ENCODE results near the gene MGAT5B. TPM values are rescaled to one million over a fixed set of nuclear protein-coding genes. Genes with fewer than 3 reads are reported as not detected.

Gene MGAT5B
- total RNA-seq, 1 donor from 2014 or later, result 6.3 TPM

- Histone ChIP-seq H3K27ac (ENCODE audit: low read depth, low read length) (no peak overlapping the region), H3K4me3 (ENCODE audit: insufficient read depth, low read depth, low read length) (peak overlapping the region; percentile 49), H3K4me2 (ENCODE audit: low read length) (peak overlapping the region; percentile 81), H4K20me1 (ENCODE audit: insufficient read depth, low read length) (peaks cover 13% of the 10 kb centered on the region), H3K27me3 (ENCODE audit: insufficient read depth, low read length) (no peaks in the 10 kb centered on the region), H3K36me3 (ENCODE audit: insufficient read depth, low read length) (no peaks in the 10 kb centered on the region), H3K79me2 (ENCODE audit: insufficient read depth, low read length) (peaks cover 4% of the 10 kb centered on the region), H2AFZ (ENCODE audit: low read depth, low read length) (no peak overlapping the region), H3K9ac (ENCODE audit: low read length) (peak overlapping the region; percentile 60), H3K9me3 (ENCODE audit: insufficient read depth, low read depth, low read length) (no peaks in the 10 kb centered on the region), H3K4me1 (ENCODE audit: insufficient read depth, low read length) (peaks cover 45% of the 10 kb centered on the region)
- H3K27me3 Mint-ChIP-seq (ENCODE audit: low read depth, unreplicated experiment), result peaks cover 2% of the 10 kb centered on the region
- H3K4me3 Mint-ChIP-seq (ENCODE audit: unreplicated experiment), result peak overlapping the region; percentile 80
- TF ChIP-seq EZH2 (IDR thresholded peaks at IDR 0.05; ENCODE audit: insufficient read depth, low read length) (peak; percentile 67), CTCF (IDR thresholded peaks at IDR 0.05; ENCODE audit: insufficient read depth, low read depth, low read length) (no peak)
- H3K9me3 Mint-ChIP-seq (ENCODE audit: unreplicated experiment), result no peaks in the 10 kb centered on the region
- H3K4me1 Mint-ChIP-seq (ENCODE audit: low read depth, unreplicated experiment), result peaks cover 41% of the 10 kb centered on the region
- DNase-seq (ENCODE audit: low read depth) (no peak), FAIRE-seq (no peak)
- peaks cover 2% of the 10 kb centered on the region for H3K36me3 Mint-ChIP-seq (ENCODE audit: low read depth, unreplicated experiment)
- no peak overlapping the region for H3K27ac Mint-ChIP-seq (ENCODE audit: unreplicated experiment)
Measured at GRCh38 chr17:76869496-76870376, 1.5 kb downstream of the MGAT5B start.

- H3K4me3 ChIP-seq (ENCODE audit: insufficient read depth, low read depth, low read length), result no peak overlapping the region
- Mint-ChIP-seq H3K36me3 (ENCODE audit: low read depth, unreplicated experiment) (peaks cover 7% of the 10 kb centered on the region), H3K9me3 (ENCODE audit: unreplicated experiment) (peaks cover 2% of the 10 kb centered on the region), H3K27ac (ENCODE audit: unreplicated experiment) (no peak overlapping the region), H3K4me3 (ENCODE audit: unreplicated experiment) (no peak overlapping the region), H3K4me1 (ENCODE audit: low read depth, unreplicated experiment) (peaks cover 41% of the 10 kb centered on the region), H3K27me3 (ENCODE audit: low read depth, unreplicated experiment) (peaks cover 2% of the 10 kb centered on the region)
- peak overlapping the region; percentile 81 for H3K4me2 ChIP-seq (ENCODE audit: low read length)
- H3K9me3 ChIP-seq (ENCODE audit: insufficient read depth, low read depth, low read length), result no peaks in the 10 kb centered on the region
- no peaks in the 10 kb centered on the region for H3K36me3 ChIP-seq (ENCODE audit: insufficient read depth, low read length)
- H3K9ac ChIP-seq (ENCODE audit: low read length), result no peak overlapping the region
- no peak overlapping the region for H2AFZ ChIP-seq (ENCODE audit: low read depth, low read length)
- peaks cover 45% of the 10 kb centered on the region for H3K4me1 ChIP-seq (ENCODE audit: insufficient read depth, low read length)
- peaks cover 13% of the 10 kb centered on the region for H4K20me1 ChIP-seq (ENCODE audit: insufficient read depth, low read length)
- no peak overlapping the region for H3K27ac ChIP-seq (ENCODE audit: low read depth, low read length)
- no peak for FAIRE-seq
- H3K79me2 ChIP-seq (ENCODE audit: insufficient read depth, low read length), result peaks cover 4% of the 10 kb centered on the region
- H3K27me3 ChIP-seq (ENCODE audit: insufficient read depth, low read length), result no peaks in the 10 kb centered on the region
- no peak for DNase-seq (ENCODE audit: low read depth)
- TF ChIP-seq EZH2 (IDR thresholded peaks at IDR 0.05; ENCODE audit: insufficient read depth, low read length) (no peak), CTCF (IDR thresholded peaks at IDR 0.05; ENCODE audit: insufficient read depth, low read depth, low read length) (no peak)
Measured at GRCh38 chr17:76870377-76870714, 2.1 kb downstream of the MGAT5B start.

GRCh38 chr17:76871668-76872067 lies 3.5 kb downstream of the MGAT5B start:
- H3K4me1 Mint-ChIP-seq (ENCODE audit: low read depth, unreplicated experiment), result peaks cover 37% of the 10 kb centered on the region
- H3K4me2 ChIP-seq (ENCODE audit: low read length), result peak overlapping the region; percentile 64
- H3K79me2 ChIP-seq (ENCODE audit: insufficient read depth, low read length), result peaks cover 4% of the 10 kb centered on the region
- H3K9ac ChIP-seq (ENCODE audit: low read length), result no peak overlapping the region
- no peak overlapping the region for H3K27ac Mint-ChIP-seq (ENCODE audit: unreplicated experiment)
- peak overlapping the region; percentile 67 for H3K27ac ChIP-seq (ENCODE audit: low read depth, low read length)
- peaks cover 19% of the 10 kb centered on the region for H3K36me3 Mint-ChIP-seq (ENCODE audit: low read depth, unreplicated experiment)
- TF ChIP-seq CTCF (IDR thresholded peaks at IDR 0.05; ENCODE audit: insufficient read depth, low read depth, low read length) (no peak), EZH2 (IDR thresholded peaks at IDR 0.05; ENCODE audit: insufficient read depth, low read length) (no peak)
- FAIRE-seq (no peak), DNase-seq (ENCODE audit: low read depth) (peak; percentile 2)
- H3K4me3 Mint-ChIP-seq (ENCODE audit: unreplicated experiment), result peak overlapping the region; percentile 47
- H3K36me3 ChIP-seq (ENCODE audit: insufficient read depth, low read length), result peaks cover 2% of the 10 kb centered on the region
- no peak overlapping the region for H3K4me3 ChIP-seq (ENCODE audit: insufficient read depth, low read depth, low read length)
- H4K20me1 ChIP-seq (ENCODE audit: insufficient read depth, low read length), result peaks cover 13% of the 10 kb centered on the region
- peaks cover 2% of the 10 kb centered on the region for H3K27me3 Mint-ChIP-seq (ENCODE audit: low read depth, unreplicated experiment)
- no peaks in the 10 kb centered on the region for H3K9me3 ChIP-seq (ENCODE audit: insufficient read depth, low read depth, low read length)
- H3K4me1 ChIP-seq (ENCODE audit: insufficient read depth, low read length), result peaks cover 44% of the 10 kb centered on the region
- no peak overlapping the region for H2AFZ ChIP-seq (ENCODE audit: low read depth, low read length)
- peaks cover 5% of the 10 kb centered on the region for H3K9me3 Mint-ChIP-seq (ENCODE audit: unreplicated experiment)
- no peaks in the 10 kb centered on the region for H3K27me3 ChIP-seq (ENCODE audit: insufficient read depth, low read length)

Data from astrocyte (in vitro differentiated cells and primary cell).